GM19351 (cell line): ENCODE data around the gene NCOA1.
A peak's percentile ranks its signal among the peaks of the same experiment; 100 is the strongest.
"Not testable (repeated sequence)": the region's sequence is repeated elsewhere in the genome, so short reads cannot be mapped to it uniquely, and the experiment has no call there.

Experiments
- ATAC-seq: cut with Tn5 transposase; IDR thresholded peaks from one replicate; pipeline ENCODE4 v1.9.1; 2021; ENCODE audit warnings: mild to moderate bottlenecking, moderate library complexity; ENCODE audit not compliant: unreplicated experiment

The NCOA1 gene

DNA sequence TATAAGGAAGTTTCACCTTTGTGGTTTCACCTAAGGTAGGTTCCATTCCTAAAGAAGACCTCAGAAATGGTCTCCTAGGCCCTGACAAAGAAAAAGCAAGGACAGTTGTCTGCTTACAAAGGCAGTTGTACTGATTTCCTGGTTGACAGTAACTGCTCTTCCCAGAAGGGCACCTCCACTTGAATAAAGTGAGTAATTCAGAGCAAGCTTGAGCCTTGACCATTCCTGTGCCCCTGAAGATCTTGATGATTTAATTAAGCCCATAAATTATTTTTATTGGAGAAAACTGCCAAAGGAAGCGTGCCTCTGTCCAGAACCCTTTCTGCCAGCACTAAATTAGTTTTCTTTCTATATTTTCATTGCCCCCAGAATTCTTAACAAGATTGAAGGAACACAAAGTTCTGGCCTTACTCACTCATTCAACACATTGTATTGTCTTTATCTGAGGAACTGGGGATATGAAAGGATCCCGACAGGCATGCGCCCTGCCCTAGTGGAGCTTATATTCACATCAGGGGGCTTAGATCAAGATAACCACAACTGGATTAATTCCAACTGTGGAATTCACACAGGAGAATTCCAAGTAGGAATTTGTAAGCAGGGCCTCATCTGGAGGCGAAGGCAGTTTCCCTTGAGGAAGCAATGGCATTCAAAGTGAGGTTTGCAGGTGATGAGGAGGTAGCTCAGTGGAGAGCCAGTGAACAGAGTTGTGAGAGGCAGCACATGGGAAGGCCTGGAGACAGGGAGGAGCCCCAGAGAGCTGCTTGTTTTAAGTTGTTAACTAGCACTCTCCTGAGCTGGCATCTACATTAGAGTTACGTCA, 280.9 kb downstream of the NCOA1 start:
- no peak for ATAC-seq

DNA sequence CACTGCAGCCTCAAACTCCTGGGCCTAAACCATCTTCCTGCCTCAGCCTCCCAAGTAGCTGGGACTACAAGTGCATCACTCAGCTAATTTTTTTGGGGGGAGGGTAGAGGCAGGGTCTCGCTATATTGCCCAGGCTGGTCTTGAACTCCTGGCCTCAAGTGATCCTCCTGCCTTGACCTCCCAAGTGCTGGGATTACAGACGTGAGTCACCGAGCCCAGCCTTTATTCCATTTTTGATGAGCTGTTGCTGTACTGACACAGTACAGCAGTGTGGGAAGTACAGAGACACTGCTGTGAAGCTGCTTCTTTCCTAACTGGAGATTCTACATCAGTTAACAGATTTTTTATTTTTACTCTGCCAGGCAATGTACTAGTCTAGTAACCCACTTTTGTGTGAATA, 283.3 kb downstream of the NCOA1 start:
- no peak for ATAC-seq

DNA sequence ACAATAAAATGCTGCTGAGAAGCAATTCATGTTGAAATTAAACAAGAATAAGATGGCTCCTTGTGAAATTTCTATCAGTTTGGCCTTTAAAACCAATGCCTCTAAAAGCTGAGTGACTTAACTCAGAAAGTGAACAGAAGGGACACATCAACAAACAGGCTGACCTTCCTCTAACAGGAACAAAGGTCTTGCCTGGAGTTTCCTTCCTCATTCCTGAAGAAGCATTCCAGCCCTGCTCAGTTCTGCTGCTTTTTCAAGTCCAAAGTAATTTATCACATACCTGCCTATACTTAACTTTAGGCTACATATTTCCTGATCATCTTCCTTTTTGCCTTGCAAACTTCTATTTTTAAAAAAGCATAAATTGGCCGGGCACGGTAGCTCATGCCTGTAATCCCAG, 288.1 kb downstream of the NCOA1 start:
- no peak for ATAC-seq

DNA sequence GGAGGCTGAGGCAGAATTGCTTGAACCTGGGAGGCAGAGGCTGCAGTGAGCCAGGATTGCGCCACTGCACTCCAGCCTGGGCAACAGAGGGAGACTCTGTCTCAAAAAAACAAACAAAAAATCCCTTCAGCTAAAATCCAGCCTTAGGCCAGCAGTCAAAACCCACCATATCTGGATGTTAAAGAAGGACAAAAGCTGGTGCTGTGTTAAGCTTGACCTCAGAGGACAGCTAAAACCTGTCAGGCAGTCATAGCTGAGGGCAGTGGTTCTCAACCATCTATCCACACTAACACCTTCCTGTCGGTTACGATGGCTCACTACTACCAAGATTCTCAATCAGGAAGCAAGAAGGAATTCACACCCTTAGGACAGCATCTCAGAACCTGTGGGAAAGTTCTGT, 292.6 kb downstream of the NCOA1 start:
- no peak for ATAC-seq

DNA sequence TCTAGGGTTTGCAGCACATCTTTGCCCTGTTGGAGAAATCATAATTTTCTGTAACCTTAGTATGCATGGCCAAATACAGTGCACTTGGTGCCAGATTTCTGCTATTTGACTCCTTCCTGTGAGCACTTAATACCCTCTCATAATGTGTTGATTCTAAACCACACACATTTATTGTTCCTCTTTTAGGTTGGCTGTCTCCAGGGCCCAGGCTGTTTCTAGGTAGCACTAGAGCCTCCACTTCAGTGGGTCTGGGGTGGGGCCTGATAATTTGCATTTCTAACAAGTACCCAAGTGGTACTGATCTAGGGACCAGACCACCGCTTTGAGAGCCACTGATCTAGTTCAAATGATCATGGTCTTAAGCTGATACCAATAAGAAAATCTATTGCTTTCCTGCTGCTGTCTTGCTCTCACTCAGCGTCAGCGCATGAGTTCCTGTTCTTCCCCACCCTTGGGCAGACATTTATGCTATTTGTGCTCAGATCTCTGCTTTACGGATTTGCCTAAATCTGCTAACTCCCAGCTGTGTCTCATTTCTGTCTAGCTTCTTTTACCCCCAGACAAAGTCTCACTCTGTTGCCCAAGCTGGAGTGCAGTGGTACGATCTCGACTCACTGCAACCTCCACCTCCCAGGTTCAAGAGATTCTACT, 294.7 kb downstream of the NCOA1 start:
- ATAC-seq, result peak; percentile 96

DNA sequence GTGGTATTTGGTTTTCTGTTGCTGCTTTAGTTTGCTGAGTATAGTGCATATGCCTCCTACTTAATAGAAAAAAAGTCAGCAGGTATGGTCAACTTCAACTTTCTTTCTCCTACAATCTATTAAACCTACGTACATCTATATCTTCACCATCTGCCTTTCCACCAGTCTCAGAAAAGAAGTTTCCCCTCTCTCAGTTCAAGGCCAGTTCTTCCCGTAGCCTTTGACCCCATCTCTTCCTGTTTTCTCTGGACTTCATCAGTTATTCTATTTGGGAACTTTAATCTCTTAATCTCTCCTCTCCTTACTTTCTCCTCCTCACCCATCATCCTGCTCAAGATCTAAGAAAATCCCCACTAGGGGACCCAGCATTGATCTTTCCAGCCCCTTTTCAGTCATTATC, 296.5 kb downstream of the NCOA1 start:
- ATAC-seq, result no peak

DNA sequence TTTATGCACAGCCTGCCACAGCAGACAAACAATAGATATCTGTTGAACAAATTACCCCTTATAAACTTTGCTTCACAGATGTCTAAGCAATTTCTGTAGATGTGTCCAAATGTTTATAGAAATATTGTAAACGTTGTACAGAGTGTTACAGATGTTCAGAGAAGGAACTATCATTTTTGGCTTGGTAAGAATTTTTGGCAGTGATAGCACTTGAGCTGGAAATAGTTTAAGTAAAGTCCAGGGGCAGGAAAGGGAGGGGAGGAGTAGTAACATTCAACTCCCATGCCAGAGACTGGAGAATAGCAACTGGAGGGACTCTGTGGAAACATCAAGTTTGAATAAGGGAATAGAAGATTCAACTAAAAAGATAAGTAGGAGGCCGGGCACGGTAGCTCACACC, 297.8 kb downstream of the NCOA1 start:
- no peak for ATAC-seq

DNA sequence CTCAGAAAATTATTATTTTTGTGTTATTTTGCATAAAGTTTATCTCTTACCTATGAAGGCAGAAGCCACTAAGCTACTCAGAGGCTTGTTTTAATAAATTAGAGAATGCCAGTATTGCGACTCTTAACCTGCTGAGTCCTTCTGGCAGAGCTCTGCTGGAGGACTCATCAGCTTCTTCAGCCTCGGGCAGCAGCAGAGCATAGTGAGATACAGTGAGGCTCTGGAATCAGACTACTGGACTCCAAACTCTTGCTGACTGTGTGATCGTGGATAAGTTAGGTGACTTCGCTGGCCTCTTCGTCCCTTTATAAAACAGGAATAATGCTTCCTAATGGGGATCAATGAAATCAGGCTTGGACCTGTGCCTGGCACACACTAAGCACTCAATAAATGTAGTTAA, 300.4 kb downstream of the NCOA1 start:
- ATAC-seq, result no peak

DNA sequence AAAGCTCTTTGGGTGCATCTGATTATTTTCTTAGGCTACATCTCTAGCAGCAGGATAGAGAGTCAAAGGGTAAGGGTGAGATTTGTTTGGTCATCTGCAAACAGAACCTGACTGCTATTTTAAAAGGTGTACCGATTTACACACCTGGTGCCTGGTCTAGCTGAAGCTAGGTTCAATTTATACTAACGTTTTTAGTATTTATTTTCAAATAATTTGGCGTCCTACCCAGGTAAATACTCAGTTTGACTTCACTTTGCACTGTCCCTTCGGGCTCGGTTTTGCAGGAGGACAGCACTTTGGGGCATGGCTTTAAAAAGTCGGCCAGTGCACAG, 301.5 kb downstream of the NCOA1 start:
- peak; percentile 32 for ATAC-seq

DNA sequence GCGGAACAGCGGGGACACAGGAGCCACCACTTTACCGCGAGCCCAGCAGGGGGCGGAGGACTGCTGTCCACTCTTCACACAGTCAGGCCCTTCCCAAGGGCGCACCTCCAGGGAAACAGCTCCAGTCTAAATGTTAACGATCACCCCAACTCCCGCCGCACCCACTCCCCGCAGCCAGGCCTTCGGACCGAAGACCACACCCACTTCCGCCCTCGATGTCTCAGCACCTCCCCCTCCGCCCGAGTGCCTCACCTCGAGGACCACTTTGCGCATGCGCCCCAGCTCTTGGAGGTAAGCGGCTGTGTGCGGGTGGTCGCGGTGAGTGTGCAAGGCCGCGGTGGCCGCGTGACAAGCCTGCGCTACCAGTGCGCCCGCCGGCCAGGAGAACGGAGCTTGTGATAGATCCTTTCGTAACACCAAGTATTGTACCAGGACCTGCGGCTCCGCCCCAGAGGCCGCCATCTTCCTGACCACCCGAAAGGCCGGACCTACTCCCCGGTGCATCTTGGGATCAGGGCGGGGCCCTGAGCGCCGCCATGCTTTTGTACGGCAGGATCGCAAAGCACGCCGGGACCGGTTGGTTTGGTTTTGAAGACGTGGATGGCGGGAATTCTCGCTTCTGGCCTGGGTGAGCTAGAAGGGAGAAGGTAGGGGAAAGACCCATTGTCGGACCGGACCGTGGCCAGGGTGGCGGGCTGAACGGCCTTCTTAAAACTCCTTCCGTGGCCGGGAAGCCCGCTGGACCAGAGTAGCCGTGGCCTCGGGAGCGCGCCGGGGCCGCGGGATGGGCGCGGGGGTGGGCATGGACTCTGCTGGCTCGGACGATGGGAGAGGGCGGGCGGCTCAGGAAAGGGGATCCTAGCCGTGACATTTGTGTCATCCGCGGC, 302.1 kb downstream of the NCOA1 start, which contains the start of the genes CENPO and PTRHD1:
Gene CENPO, plus strand, starts transcription at position 552 of the 887 bp plus-strand sequence. CDS start 495 bp downstream, outside the sequence.
Gene PTRHD1, minus strand, starts transcription at position 518 of the 887 bp plus-strand sequence. Its CDS starts 14 bp downstream, at position 504.
- ATAC-seq, result peak; percentile 94

DNA sequence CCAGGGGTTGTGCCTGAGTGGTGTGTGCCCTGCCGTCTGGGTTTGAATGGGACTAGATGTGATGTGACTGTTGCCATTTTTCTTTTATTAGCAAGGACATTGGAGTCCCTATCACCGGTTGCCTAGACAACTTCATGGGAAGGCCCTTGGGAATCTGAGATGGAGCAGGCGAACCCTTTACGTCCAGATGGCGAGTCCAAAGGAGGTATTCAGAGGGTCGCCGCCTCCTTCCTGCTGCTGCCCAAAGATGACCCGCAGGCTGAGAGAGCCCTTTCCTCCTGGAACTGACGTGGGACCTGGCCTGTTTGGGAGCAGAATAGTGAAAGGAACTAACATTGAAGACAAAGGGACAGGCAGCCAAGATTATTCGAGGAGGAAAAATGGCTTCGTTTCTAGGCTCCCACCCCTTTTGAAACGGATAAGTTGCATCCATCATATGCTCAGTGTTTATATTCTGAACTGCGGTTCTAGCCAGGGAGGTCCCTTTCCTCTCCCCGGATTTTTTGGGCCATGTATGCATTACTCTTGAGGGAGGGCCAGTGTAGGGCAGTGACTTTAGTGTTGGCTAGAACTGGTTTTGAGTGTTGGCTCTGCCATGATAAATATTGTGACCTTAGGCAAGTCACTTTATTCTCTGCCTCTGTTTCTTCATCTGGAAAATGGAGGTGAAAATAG, 302.8 kb downstream of the NCOA1 start:
- no peak for ATAC-seq

DNA sequence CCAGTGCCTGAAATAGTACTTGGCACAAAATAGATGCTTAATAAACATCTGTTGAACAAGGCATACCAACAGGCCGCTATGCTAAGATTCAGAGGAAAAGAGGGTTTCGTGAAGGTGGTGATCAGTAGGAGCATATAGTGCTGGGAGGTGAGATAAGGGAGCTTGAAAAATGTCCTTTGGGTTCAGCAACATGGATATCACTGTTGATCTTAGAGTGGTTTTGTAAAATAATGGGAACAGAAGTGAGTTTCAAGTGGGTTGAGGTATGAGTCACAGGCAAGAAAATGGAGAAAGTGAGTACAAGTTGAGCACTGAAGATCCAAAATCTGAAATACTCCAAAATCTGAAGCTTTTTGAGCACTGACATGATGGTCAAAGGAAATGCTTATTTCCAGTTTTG, 306.6 kb downstream of the NCOA1 start:
- ATAC-seq, result no peak

DNA sequence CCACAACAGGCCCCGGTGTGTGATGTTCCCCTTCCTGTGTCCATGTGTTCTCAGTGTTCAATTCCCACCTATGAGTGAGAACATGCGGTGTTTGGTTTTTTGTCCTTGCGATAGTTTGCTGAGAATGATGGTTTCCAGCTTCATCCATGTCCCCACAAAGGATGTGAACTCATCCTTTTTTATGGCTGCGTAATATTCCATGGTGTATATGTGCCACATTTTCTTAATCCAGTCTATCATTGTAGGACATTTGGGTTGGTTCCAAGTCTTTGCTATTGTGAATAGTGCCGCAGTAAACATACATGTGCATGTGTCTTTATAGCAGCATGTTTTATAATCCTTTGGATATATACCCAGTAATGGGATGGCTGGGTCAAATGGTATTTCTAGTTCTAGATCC, 309.4 kb downstream of the NCOA1 start:
- not testable (repeated sequence) for ATAC-seq

DNA sequence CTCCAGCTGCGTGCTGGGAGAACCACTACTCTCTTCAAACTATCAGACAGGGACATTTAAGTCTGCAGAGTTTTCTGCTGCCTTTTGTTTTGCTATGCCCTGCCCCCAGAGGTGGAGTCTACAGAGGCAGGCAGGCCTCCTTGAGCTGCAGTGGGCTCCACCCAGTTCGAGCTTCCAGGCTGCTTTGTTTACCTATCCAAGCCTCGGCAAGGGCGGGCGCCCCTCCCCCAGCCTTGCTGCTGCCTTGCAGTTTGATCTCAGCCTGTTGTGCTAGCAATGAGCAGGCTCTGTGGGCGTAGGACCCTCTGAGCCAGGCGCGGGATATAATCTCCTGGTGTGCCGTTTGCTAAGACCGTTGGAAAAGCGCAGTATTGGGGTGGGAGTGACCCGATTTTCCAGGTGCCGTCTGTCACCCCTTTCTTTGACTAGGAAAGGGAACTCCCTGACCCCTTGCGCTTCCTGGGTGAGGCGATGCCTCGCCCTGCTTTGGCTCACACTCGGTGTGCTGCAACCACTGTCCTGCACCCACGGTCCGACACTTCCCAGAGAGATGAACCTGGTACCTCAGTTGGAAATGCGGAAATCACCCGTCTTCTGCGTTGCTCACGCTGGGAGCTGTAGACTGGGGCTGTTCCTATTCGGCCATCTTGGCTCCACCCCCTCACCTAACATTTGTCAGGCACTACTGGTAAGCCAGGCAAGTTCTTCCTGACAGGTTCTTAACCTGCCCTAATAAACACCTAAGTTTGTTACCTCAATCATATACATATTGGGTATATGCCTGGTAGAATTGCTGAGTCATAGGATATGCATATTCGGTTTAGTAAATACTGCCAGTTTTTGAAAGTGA, 315.0 kb downstream of the NCOA1 start:
- not testable (repeated sequence) for ATAC-seq

DNA sequence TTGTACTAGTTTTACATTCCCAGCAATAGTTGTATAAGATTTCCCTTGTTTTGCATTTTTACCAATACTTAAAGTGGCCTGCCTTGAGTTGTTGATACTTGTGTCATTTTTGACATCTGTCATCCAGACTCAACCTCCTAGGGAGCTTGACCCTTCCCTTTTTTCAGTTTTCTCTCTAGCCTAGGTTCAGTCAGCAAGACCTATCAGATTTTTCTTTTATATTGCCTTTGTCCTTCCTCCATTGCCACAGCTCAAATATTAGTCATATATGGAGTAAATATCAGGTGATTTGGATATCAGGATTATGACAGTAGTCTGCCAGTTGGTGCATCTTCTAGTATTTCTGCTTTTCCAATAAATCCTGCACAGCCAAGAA, 315.6 kb downstream of the NCOA1 start:
- no peak for ATAC-seq

DNA sequence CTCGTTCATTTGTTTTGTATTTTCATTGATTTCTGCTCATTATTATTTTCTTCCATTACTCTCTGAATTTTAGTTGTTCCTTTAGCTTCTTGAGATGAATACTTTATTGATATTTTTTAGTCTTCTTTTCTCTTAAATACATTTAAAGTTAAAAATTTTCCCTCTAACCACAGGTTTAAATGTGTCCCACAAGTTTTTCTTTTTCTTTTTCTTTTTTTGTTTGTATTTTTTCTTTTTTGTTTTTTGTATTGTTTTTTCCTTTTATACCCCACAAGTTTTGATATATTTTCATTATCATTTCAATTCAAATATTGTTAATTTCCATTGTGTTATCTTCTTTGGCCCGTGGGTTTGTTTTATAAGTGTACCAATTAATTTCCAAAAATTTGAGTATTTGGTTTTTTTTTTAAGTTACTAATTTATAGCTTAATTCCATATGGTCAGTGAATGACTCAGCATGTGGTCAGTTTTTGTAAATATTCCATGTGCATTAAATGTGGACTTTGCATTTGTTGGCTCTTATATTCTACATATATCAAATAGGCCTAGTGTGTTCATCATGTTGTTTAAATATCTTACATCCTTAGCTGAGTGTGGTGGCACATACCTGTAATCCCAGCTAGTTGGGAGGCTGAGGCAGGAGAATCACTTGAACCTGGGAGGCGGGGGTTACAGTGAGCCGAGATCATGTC, 318.4 kb downstream of the NCOA1 start:
- no peak for ATAC-seq

DNA sequence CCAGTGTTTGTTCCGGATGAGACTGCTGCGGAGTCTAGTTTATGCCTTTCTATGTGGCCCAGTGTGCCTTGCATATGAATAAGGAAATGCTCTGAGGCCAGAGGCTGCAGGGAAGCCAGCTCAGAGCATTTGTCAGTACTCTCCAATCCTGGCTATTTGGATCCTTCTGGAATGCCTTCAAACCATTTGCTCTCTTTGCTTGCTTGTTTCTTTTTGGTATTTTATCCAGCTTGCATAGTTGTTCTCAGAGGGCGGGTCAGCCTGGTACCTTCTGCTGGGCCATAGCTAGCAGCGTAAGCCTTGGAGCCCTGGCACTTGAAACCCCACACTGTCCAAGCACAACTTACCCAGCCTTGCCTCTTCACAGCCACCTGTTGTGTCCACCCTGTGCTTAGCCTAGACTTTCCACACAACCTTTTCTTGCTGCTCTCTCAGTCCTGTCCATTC, 322.7 kb downstream of the NCOA1 start:
- no peak for ATAC-seq

DNA sequence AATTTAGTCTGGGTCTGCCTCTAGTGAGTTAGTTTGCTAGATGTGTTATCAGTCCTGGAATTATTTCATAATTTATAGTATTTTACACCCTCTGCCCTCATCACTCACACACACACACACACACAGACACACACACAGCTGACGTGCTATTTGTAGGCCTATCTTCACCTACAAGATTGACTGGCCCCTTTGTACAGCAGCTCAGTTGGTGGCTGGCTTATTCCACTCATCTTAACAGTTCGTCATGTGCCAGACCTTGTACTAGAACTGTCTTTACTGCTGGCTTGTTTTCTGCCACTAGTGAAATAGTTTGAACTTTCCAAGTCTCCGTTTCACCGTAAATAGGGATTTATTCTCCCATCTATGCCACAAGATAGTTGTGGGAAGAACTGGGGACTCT, 323.5 kb downstream of the NCOA1 start:
- no peak for ATAC-seq

DNA sequence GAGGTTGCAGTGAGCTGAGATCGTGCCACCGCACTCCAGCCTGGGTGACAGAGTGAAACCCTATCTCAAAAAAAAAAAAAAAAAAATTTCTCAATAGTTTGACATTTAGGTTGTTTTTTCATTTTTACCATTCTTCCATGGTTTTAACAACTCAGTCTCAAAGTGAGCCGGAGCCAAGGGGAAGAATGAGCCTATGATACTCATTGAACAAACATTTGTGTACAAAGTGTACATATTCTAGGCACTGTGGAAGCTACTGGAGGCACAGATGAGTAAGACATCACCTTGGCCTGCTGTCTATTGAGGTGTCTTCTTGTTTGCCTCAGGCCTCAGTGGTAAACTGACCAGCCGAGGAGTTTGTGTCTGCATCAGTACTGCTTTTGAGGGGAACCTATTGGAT, 324.1 kb downstream of the NCOA1 start:
- no peak for ATAC-seq
